Epithelial cell of prostate (primary cell): Measurements from ENCODE around the gene HOXB3.

Experiments
- DNase-seq: peaks from one replicate; pipeline ENCODE4 v3.0.0-alpha.2; 2011; ENCODE audit warnings: low read depth, low spot score
- H3K27ac ChIP-seq: fragments of 450-650 bp; 2 replicates; pipeline ENCODE4 v1.5.1; 2017; ENCODE audit warnings: mild to moderate bottlenecking

Gene HOXB3

GRCh38 chr17:48574505-48575065 lies 15.5 kb downstream of the HOXB3 start:
- H3K27ac ChIP-seq: no peak overlapping the region

GRCh38 chr17:48571826-48572417 lies 18.1 kb downstream of the HOXB3 start:
- no peak overlapping the region for H3K27ac ChIP-seq
- DNase-seq: no peak

More at GRCh38 chr17:48574505-48575065, 15.5 kb downstream of the HOXB3 start:
- no peak for DNase-seq

GRCh38 chr17:48571024-48571818 lies 18.8 kb downstream of the HOXB3 start:
- DNase-seq: no peak
- no peak overlapping the region for H3K27ac ChIP-seq

GRCh38 chr17:48570325-48571023 lies 19.6 kb downstream of the HOXB3 start:
- H3K27ac ChIP-seq: no peak overlapping the region
- DNase-seq: no peak

GRCh38 chr17:48569674-48570324 lies 20.2 kb downstream of the HOXB3 start:
- no peak overlapping the region for H3K27ac ChIP-seq
- no peak for DNase-seq

GRCh38 chr17:48569240-48569582 lies 20.8 kb downstream of the HOXB3 start:
- no peak overlapping the region for H3K27ac ChIP-seq
- no peak for DNase-seq

GRCh38 chr17:48568499-48569239 lies 21.4 kb downstream of the HOXB3 start:
- no peak overlapping the region for H3K27ac ChIP-seq
- no peak for DNase-seq

- DNase-seq: no peak
- H3K27ac ChIP-seq: no peak overlapping the region
Observed at GRCh38 chr17:48567646-48568354, 22.2 kb downstream of the HOXB3 start.

- DNase-seq: no peak
- no peak overlapping the region for H3K27ac ChIP-seq
Observed at GRCh38 chr17:48567209-48567608, 22.8 kb downstream of the HOXB3 start.

- no peak for DNase-seq
- H3K27ac ChIP-seq: no peak overlapping the region
Observed at GRCh38 chr17:48566717-48567116, 23.3 kb downstream of the HOXB3 start.

GRCh38 chr17:48565925-48566710 lies 23.9 kb downstream of the HOXB3 start:
- DNase-seq: no peak
- H3K27ac ChIP-seq: no peak overlapping the region

- no peak for DNase-seq
- H3K27ac ChIP-seq: no peak overlapping the region
Observed at GRCh38 chr17:48565022-48565554, 25.0 kb downstream of the HOXB3 start.

GRCh38 chr17:48564188-48565021 lies 25.6 kb downstream of the HOXB3 start:
- DNase-seq: no peak
- no peak overlapping the region for H3K27ac ChIP-seq

- no peak overlapping the region for H3K27ac ChIP-seq
- DNase-seq: no peak
Observed at GRCh38 chr17:48563867-48564187, 26.2 kb downstream of the HOXB3 start.

GRCh38 chr17:48563385-48563838 lies 26.6 kb downstream of the HOXB3 start:
- DNase-seq: no peak
- H3K27ac ChIP-seq: no peak overlapping the region

GRCh38 chr17:48562934-48563333 lies 27.1 kb downstream of the HOXB3 start:
- DNase-seq: no peak
- no peak overlapping the region for H3K27ac ChIP-seq
